DOHH2 (cell line): ENCODE results near the gene FRMD4B.

ENCODE experiments used
- H3F3A ChIP-seq: fragments of 200-600 bp; sonication (generic), shearing (Covaris generic); 2 replicates; pipeline ENCODE4 v1.6.0; 2016; ENCODE audit warnings: antibody characterized with exemption, mild to moderate bottlenecking; ENCODE audit not compliant: control insufficient read depth, insufficient read depth
- H3K27ac ChIP-seq: fragments of 200-600 bp; sonication (generic); 2 replicates; pipeline ENCODE4 v1.5.1; 2014; ENCODE audit warnings: low read depth, mild to moderate bottlenecking, low read length, moderate library complexity
- H3K27me3 ChIP-seq: fragments of 200-600 bp; sonication (generic); 2 replicates; pipeline ENCODE4 v1.6.1; 2014; ENCODE audit warnings: mild to moderate bottlenecking, low read length, mixed read lengths; ENCODE audit not compliant: control insufficient read depth
- H3K36me3 ChIP-seq: fragments of 200-600 bp; sonication (generic); 2 replicates; pipeline ENCODE4 v1.6.1; 2014; ENCODE audit warnings: mild to moderate bottlenecking, low read length, moderate library complexity, mixed read lengths; ENCODE audit not compliant: control insufficient read depth
- H3K4me1 ChIP-seq: fragments of 200-600 bp; sonication (generic); 2 replicates; pipeline ENCODE4 v1.6.1; 2014; ENCODE audit warnings: mild to moderate bottlenecking, low read length, mixed read lengths; ENCODE audit not compliant: control insufficient read depth
- H3K4me2 ChIP-seq: fragments of 200-600 bp; sonication (generic); 2 replicates; pipeline ENCODE4 v1.6.0; 2014; ENCODE audit warnings: mild to moderate bottlenecking, low read length, moderate library complexity
- H3K4me3 ChIP-seq: fragments of 200-600 bp; sonication (generic); 2 replicates; pipeline ENCODE4 v1.5.1; 2014; ENCODE audit warnings: mild to moderate bottlenecking, low read length, mixed read lengths
- H3K79me2 ChIP-seq: fragments of 200-600 bp; sonication (generic); 2 replicates; pipeline ENCODE4 v1.6.1; 2014; ENCODE audit warnings: mild to moderate bottlenecking, low read length, mixed read lengths; ENCODE audit not compliant: control insufficient read depth
- H3K9me2 ChIP-seq: fragments of 200-600 bp; sonication (generic); replicated peaks from 2 replicates; pipeline ENCODE4 v1.6.1; 2014; ENCODE audit warnings: mild to moderate bottlenecking, low read length, mixed read lengths; ENCODE audit not compliant: control insufficient read depth
- H3K9me3 ChIP-seq: fragments of 200-600 bp; sonication (generic); 2 replicates; pipeline ENCODE4 v1.6.1; 2014; ENCODE audit warnings: antibody characterized with exemption, low read length, mixed read lengths; ENCODE audit not compliant: control insufficient read depth, insufficient read depth
- H4K20me1 ChIP-seq: fragments of 200-600 bp; sonication (generic); 2 replicates; pipeline ENCODE4 v1.6.0; 2014; ENCODE audit warnings: low read depth, mild to moderate bottlenecking, antibody characterized with exemption, low read length, moderate library complexity; ENCODE audit not compliant: control insufficient read depth, insufficient read depth
- CTCF ChIP-seq: fragments of 200-600 bp; sonication (generic); IDR thresholded peaks from one replicate; pipeline ENCODE4 v1.5.1; 2014; ENCODE audit warnings: antibody characterized with exemption, mild to moderate bottlenecking, low read depth, low read length; ENCODE audit not compliant: poor library complexity, severe bottlenecking
- EZH2phosphoT487 ChIP-seq: fragments of 200-600 bp; sonication (generic); IDR thresholded peaks from 2 replicates; pipeline ENCODE4 v1.6.1; 2017; ENCODE audit warnings: borderline replicate concordance, mild to moderate bottlenecking, antibody characterized with exemption, low read length, moderate library complexity, mixed read lengths

FRMD4B gene

GRCh38 chr3:69142797-69143454, 243.0 kb downstream of the FRMD4B start:
- no peaks in the 10 kb centered on the region for H3K36me3 ChIP-seq
- H3K4me1 ChIP-seq, result no peaks in the 10 kb centered on the region

GRCh38 chr3:69142090-69142489, 243.8 kb downstream of the FRMD4B start:
- Histone ChIP-seq H3K27me3 (peaks cover 8% of the 10 kb centered on the region), H3K9me2 (no peaks in the 10 kb centered on the region), H3K4me1 (no peaks in the 10 kb centered on the region), H3K9me3 (no peaks in the 10 kb centered on the region), H3F3A (no peaks in the 10 kb centered on the region), H4K20me1 (no peaks in the 10 kb centered on the region), H3K4me3 (no peak overlapping the region), H3K36me3 (no peaks in the 10 kb centered on the region), H3K79me2 (no peaks in the 10 kb centered on the region), H3K27ac (no peak overlapping the region), H3K4me2 (no peak overlapping the region)
- TF ChIP-seq EZH2phosphoT487 (no peak), CTCF (no peak)

More at GRCh38 chr3:69142797-69143454, 243.0 kb downstream of the FRMD4B start:
- TF ChIP-seq CTCF (no peak), EZH2phosphoT487 (no peak)
- Histone ChIP-seq H3K9me2 (no peaks in the 10 kb centered on the region), H3K27ac (no peak overlapping the region), H4K20me1 (no peaks in the 10 kb centered on the region), H3K4me2 (no peak overlapping the region), H3F3A (no peaks in the 10 kb centered on the region), H3K4me3 (no peak overlapping the region), H3K9me3 (no peaks in the 10 kb centered on the region), H3K27me3 (peaks cover 7% of the 10 kb centered on the region), H3K79me2 (no peaks in the 10 kb centered on the region)

GRCh38 chr3:69141313-69141712, 244.6 kb downstream of the FRMD4B start:
- Histone ChIP-seq H3K9me2 (no peaks in the 10 kb centered on the region), H3K4me3 (no peak overlapping the region), H3K27ac (no peak overlapping the region), H3K79me2 (no peaks in the 10 kb centered on the region), H3K27me3 (peaks cover 10% of the 10 kb centered on the region), H3K9me3 (no peaks in the 10 kb centered on the region), H3F3A (no peaks in the 10 kb centered on the region), H3K36me3 (no peaks in the 10 kb centered on the region), H4K20me1 (no peaks in the 10 kb centered on the region), H3K4me1 (no peaks in the 10 kb centered on the region), H3K4me2 (no peak overlapping the region)
- TF ChIP-seq CTCF (no peak), EZH2phosphoT487 (no peak)
